22Rv1 (cell line): ENCODE results near the gene MTA1.

Source experiments
- CTCF ChIP-seq: fragments of 450-650 bp; IDR thresholded peaks from 2 replicates; pipeline ENCODE4 v1.5.1; 2017; ENCODE audit warnings: mild to moderate bottlenecking
- ZFX ChIP-seq: fragments of 450-650 bp; IDR thresholded peaks from 2 replicates; pipeline ENCODE4 v1.6.1; 2017; ENCODE audit warnings: antibody characterized with exemption, borderline replicate concordance

GRCh38 chr14:105488781-105489541, 69.3 kb downstream of the MTA1 start:
- TF ChIP-seq CTCF: no peak
- TF ChIP-seq ZFX: no peak
